ENCODE data around the gene ARHGEF10L. TPM values are rescaled to one million over a fixed set of nuclear protein-coding genes. Genes with fewer than 3 reads are reported as not detected.

ARHGEF10L gene
- total RNA-seq, 2 experiments from 2014 or later, result not detected

DNA sequence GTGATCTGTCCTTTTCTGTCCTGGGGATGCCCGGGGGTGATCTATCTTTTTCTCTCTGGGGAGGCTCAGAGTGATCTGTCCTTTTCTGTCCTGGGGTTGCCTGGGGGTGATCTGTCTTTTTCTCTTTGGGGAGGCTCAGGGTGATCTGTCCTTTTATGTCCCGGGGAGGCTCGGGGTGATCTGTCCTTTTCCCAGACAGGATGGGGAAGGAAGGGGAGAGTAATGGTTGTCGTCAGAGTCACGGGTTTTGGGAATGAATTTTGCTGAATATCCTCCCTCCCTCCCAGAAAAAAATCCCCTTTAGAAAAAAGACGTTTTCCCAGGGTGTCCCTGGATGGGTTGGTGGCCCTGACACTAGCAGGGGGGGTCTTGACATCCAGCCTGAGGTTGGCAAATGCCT lies 91.5 kb downstream of the ARHGEF10L start:
- Mint-ChIP-seq H3K4me1 (ENCODE audit: low read depth) (no peaks in the 10 kb centered on the region), H3K9me3 (ENCODE audit: insufficient read depth) (no peaks in the 10 kb centered on the region), H3K4me3 (no peak overlapping the region), H3K27ac (no peak overlapping the region), H3K36me3 (ENCODE audit: low read depth) (no peaks in the 10 kb centered on the region), H3K27me3 (ENCODE audit: low read depth) (no peaks in the 10 kb centered on the region)
- ChIA-PET POLR2A (no interaction called here), CTCF (no interaction called here)
- ATAC-seq (no peak), DNase-seq (no peak)

DNA sequence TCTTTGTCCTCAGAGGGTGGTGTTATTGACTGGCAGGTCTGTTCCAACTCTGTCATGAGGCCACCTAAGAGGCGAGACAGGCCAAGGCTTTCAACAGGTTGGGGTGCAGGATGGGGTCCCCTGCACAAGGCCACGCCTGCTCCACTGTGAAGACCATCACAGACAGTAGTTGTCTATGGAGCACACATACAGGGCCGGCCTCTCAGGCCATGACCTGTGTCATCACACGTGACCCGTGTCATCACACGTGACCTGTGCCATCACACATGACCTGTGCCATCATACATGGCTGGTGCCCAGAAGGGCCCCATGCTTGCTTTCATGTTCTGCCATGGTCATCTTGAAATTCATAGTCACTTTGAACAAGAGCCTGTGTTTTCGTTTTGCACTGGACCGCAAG lies 91.9 kb downstream of the ARHGEF10L start:
- H3K36me3 Mint-ChIP-seq (ENCODE audit: low read depth), result no peaks in the 10 kb centered on the region
- POLR2A ChIA-PET, result no interaction called here
- ATAC-seq (no peak), DNase-seq (no peak)
- no peak overlapping the region for H3K4me3 Mint-ChIP-seq
- H3K27me3 Mint-ChIP-seq (ENCODE audit: low read depth), result no peaks in the 10 kb centered on the region
- H3K4me1 Mint-ChIP-seq (ENCODE audit: low read depth), result no peaks in the 10 kb centered on the region
- CTCF ChIA-PET, result no interaction called here
- no peak overlapping the region for H3K27ac Mint-ChIP-seq
- no peaks in the 10 kb centered on the region for H3K9me3 Mint-ChIP-seq (ENCODE audit: insufficient read depth)

DNA sequence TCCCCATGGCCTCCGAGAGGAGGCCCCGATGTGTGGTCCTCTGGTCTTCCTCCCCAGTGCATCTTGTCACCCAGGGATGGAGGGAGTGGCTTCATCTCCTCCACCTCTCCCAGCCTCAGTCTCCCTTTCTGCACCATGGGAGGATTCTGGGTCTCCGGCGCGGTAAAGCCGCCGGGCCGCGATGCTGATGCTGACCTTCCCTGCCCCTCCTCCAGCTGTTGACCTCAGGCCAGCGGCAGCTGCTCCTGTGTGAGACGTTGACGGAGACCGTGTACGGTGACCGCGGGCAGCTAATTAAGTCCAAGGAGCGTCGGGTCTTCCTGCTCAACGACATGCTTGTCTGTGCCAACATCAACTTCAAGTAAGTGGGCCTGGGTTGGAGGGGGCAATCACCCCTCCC lies 92.6 kb downstream of the ARHGEF10L start:
- DNase-seq, result no peak
- Mint-ChIP-seq H3K9me3 (ENCODE audit: insufficient read depth) (no peaks in the 10 kb centered on the region), H3K36me3 (ENCODE audit: low read depth) (no peaks in the 10 kb centered on the region), H3K4me1 (ENCODE audit: low read depth) (no peaks in the 10 kb centered on the region), H3K4me3 (no peak overlapping the region), H3K27ac (no peak overlapping the region), H3K27me3 (ENCODE audit: low read depth) (no peaks in the 10 kb centered on the region)
- ATAC-seq, result no peak
- ChIA-PET POLR2A (no interaction called here), CTCF (no interaction called here)

DNA sequence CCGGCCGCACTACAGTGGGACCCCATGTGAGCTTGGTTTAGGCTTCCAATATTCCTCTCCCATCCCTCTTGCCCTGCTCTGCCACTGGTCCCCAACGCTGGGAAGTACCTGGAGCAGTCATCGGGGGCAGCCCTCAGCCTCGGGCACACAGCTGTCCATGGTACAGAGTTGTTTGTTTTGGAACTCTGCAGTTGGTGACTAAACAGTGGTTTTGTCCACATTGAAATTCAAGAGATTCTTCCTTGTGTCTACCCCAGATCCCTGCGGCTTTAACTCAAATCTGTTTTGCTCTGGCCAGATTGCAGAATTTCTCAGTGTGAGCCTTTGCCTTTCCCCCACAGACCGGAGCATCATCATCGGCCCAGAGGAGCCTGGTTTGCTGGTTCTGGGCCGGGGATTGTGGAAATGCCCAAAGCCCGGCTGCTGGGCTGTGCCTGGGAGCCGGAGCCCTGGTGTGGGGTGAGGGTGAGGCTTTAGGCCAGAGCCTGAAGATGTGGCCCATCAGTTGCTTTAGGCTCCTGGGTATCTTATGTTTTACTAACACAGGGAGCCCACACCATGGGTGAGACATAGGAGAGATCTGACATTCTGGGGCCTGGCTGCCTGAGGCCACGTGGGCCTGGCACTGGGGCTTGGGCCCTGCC lies 93.2 kb downstream of the ARHGEF10L start:
- no peak for DNase-seq
- Mint-ChIP-seq H3K4me3 (no peak overlapping the region), H3K27ac (no peak overlapping the region), H3K36me3 (ENCODE audit: low read depth) (no peaks in the 10 kb centered on the region), H3K4me1 (ENCODE audit: low read depth) (no peaks in the 10 kb centered on the region), H3K9me3 (ENCODE audit: insufficient read depth) (no peaks in the 10 kb centered on the region), H3K27me3 (ENCODE audit: low read depth) (no peaks in the 10 kb centered on the region)
- no peak for ATAC-seq
- ChIA-PET CTCF (no interaction called here), POLR2A (no interaction called here)

DNA sequence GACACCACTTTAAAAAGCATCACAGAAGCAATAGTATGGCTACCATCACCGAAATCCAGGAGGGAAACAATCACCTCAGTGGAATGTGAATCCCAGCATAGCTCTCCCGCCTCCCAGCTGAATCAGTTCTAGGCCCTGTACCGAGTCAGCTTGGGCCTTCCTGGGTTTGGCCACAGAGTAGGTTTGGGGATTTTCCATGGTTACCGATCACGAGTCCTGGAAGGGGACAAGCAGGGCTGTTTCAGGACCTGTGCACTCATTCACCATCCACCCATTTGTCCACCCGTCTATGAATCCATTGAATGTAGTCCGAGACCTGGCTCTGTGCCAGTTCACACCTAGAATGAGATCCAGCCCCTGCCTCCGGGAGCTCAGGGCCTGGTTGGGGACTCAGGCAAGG lies 94.2 kb downstream of the ARHGEF10L start:
- ATAC-seq, result no peak
- no peak for DNase-seq
- Mint-ChIP-seq H3K4me1 (ENCODE audit: low read depth) (no peaks in the 10 kb centered on the region), H3K9me3 (ENCODE audit: insufficient read depth) (no peaks in the 10 kb centered on the region), H3K27ac (no peak overlapping the region), H3K27me3 (ENCODE audit: low read depth) (no peaks in the 10 kb centered on the region), H3K4me3 (no peak overlapping the region), H3K36me3 (ENCODE audit: low read depth) (no peaks in the 10 kb centered on the region)
- ChIA-PET POLR2A (no interaction called here), CTCF (no interaction called here)

DNA sequence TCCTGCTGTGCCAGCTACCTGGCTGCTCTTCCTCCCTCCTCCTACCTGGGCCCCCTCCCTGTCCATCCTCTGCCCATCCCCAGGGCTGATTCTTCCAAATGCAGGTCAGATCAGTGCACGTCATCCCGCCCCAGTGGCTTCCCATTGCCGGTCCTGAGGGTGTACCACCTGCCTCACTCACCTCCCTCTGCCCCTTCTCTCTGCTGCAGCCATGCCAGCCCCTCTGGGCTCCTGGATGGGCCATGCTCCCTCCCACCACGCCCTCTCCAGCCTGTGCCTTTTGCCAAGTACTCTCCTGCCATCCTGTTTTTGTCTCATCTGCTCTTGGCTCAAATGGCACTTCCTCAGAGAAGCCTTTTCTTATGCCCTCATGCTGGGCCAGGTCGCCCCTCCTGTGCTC lies 95.8 kb downstream of the ARHGEF10L start:
- CTCF ChIA-PET, result no interaction called here
- Mint-ChIP-seq H3K36me3 (ENCODE audit: low read depth) (no peaks in the 10 kb centered on the region), H3K27me3 (ENCODE audit: low read depth) (no peaks in the 10 kb centered on the region), H3K4me3 (no peak overlapping the region), H3K4me1 (ENCODE audit: low read depth) (no peaks in the 10 kb centered on the region), H3K27ac (no peak overlapping the region), H3K9me3 (ENCODE audit: insufficient read depth) (no peaks in the 10 kb centered on the region)
- no peak for DNase-seq
- POLR2A ChIA-PET, result no interaction called here
- ATAC-seq, result no peak

DNA sequence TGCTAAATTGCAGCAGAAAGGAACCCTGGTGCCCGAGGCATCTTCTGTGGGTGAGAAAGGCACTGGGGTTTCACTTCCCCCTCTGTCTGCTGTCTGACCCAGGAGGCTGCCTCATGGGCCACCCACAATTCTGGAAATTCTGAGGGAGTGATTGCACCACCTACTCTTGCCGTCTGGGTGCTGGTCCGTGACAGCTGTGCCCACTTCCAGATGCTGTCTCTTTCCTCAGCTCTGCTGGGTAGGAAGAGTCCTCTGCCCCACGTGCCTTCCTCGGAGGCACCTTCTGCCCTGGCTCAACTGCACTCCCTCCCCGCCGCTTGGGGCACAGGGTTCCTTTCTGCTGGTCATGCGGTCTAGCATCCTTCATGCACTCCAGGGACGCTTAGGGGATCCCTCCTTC lies 96.3 kb downstream of the ARHGEF10L start:
- DNase-seq (no peak), ATAC-seq (no peak)
- H3K9me3 Mint-ChIP-seq (ENCODE audit: insufficient read depth), result no peaks in the 10 kb centered on the region
- H3K4me1 Mint-ChIP-seq (ENCODE audit: low read depth), result no peaks in the 10 kb centered on the region
- POLR2A ChIA-PET, result no interaction called here
- CTCF ChIA-PET, result no interaction called here
- no peaks in the 10 kb centered on the region for H3K27me3 Mint-ChIP-seq (ENCODE audit: low read depth)
- no peaks in the 10 kb centered on the region for H3K36me3 Mint-ChIP-seq (ENCODE audit: low read depth)
- H3K27ac Mint-ChIP-seq, result no peak overlapping the region
- H3K4me3 Mint-ChIP-seq, result no peak overlapping the region

DNA sequence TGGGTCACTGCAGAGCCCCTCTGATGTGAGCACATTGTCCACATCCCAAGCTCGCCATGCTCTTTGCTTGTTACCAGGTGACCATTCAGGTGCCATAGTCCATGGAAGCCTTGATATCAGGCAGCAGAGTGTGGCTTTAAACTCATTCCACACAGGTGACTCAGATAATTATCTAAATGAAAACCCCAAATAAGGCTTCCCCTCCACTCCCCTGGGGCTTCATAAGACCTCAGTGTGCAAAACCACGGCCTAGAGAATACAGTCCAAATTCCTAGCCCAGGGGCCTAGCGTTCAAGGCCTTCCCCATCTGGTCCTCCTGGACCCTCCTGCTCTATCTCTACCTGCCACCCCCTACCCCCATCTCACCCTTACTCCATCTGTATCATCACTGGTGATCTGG lies 97.1 kb downstream of the ARHGEF10L start:
- DNase-seq, result no peak
- H3K4me1 Mint-ChIP-seq (ENCODE audit: low read depth), result no peaks in the 10 kb centered on the region
- H3K27me3 Mint-ChIP-seq (ENCODE audit: low read depth), result no peaks in the 10 kb centered on the region
- H3K4me3 Mint-ChIP-seq, result no peak overlapping the region
- no peak overlapping the region for H3K27ac Mint-ChIP-seq
- POLR2A ChIA-PET, result no interaction called here
- CTCF ChIA-PET, result no interaction called here
- H3K36me3 Mint-ChIP-seq (ENCODE audit: low read depth), result no peaks in the 10 kb centered on the region
- no peak for ATAC-seq
- no peaks in the 10 kb centered on the region for H3K9me3 Mint-ChIP-seq (ENCODE audit: insufficient read depth)

DNA sequence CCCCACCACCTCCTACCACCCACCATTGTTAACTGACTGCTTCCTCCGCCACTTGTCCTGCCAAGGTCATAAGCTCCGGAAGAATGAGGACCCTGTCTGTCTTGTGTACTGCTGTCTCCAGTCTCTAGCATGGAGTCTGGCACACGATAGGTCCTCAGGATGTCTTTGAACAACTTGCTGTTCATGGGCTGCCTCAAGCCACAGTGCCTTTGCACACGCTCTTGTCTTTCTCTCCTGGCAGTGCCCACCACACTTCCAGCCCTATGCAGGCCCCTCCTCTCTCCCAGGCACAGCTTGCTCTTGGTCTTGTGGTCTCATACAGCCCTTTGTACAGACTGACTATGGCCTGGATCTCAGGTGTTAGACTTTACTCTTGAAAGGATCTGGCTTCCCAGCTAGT lies 97.6 kb downstream of the ARHGEF10L start:
- no peak for DNase-seq
- H3K4me1 Mint-ChIP-seq (ENCODE audit: low read depth), result no peaks in the 10 kb centered on the region
- ChIA-PET CTCF (no interaction called here), POLR2A (no interaction called here)
- no peak overlapping the region for H3K4me3 Mint-ChIP-seq
- no peaks in the 10 kb centered on the region for H3K27me3 Mint-ChIP-seq (ENCODE audit: low read depth)
- no peak for ATAC-seq
- H3K9me3 Mint-ChIP-seq (ENCODE audit: insufficient read depth), result no peaks in the 10 kb centered on the region
- H3K27ac Mint-ChIP-seq, result no peak overlapping the region
- H3K36me3 Mint-ChIP-seq (ENCODE audit: low read depth), result no peaks in the 10 kb centered on the region

DNA sequence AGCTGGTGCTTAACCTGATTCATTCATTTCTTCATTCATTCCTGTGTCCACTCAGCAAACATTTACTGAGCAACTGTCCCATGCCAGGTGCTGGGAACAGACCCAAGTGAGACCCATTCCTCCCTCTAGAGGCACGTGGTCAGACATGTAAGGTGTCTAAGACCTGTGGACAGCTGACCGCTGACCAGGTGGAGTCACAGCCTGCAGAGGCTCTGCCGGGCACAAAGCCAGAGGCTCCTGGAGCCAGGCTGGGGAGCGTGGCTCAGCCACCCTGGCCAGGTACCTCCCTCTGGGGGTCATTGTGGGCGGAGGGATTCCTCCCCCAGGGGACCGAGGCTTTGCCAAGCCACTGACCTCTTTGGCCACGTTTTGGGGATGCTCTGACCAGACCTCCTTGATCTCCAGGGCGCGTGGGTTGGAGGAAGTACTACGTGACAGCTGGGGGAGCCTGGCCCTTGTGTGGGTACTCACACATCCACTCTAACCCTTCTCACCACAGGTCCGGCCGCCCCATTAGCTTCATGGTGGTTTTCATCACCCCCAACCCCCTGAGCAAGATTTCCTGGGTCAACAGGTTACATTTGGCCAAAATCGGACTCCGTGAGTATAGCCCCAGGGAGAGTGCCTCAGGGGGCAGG lies 100.3 kb downstream of the ARHGEF10L start:
- ChIA-PET CTCF (no interaction called here), POLR2A (no interaction called here)
- no peak for DNase-seq
- Mint-ChIP-seq H3K9me3 (ENCODE audit: insufficient read depth) (no peaks in the 10 kb centered on the region), H3K4me1 (ENCODE audit: low read depth) (no peaks in the 10 kb centered on the region), H3K27ac (no peak overlapping the region), H3K27me3 (ENCODE audit: low read depth) (no peaks in the 10 kb centered on the region), H3K36me3 (ENCODE audit: low read depth) (no peaks in the 10 kb centered on the region), H3K4me3 (no peak overlapping the region)
- no peak for ATAC-seq

DNA sequence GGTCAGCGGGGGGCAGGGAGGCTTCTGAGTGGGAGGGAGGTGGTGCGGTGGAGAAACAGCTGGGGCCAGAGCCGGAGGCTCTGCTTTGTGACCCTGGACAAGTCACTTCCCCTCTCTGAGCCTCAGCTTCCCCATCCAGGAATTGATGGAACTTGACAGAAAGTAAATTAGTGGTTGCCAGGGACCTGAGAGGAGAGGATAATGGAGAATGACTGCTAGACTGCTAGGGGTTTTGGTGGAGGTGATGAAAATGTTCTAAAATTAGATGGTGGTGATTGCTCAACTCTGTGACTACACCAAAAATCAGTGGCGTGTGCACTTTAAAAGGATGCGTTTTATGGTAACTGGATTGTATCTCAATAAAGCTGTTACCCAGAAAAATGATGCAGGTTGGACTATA lies 100.9 kb downstream of the ARHGEF10L start:
- no peaks in the 10 kb centered on the region for H3K4me1 Mint-ChIP-seq (ENCODE audit: low read depth)
- ATAC-seq, result no peak
- DNase-seq, result no peak
- CTCF ChIA-PET, result no interaction called here
- H3K27ac Mint-ChIP-seq, result no peak overlapping the region
- H3K36me3 Mint-ChIP-seq (ENCODE audit: low read depth), result no peaks in the 10 kb centered on the region
- H3K27me3 Mint-ChIP-seq (ENCODE audit: low read depth), result no peaks in the 10 kb centered on the region
- no peak overlapping the region for H3K4me3 Mint-ChIP-seq
- no peaks in the 10 kb centered on the region for H3K9me3 Mint-ChIP-seq (ENCODE audit: insufficient read depth)
- POLR2A ChIA-PET, result no interaction called here

DNA sequence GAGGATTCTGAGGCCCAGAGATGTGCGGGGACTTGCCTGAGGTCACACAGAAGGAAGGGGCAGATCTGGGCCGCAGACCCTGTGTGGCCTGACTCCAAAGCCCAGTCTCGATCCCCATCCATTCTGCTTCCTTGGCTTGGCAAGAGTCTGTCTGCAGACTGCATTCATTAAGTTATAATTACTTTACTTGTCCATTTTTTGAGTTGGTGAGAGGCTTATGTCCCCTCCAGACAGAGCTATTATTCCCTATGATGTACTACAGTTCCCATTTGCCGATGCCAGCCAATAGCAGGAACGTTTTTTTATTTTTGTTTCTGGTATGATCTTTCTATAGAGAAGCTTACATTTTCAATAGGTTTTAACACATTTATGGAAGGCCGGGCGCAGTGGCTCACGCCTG lies 101.5 kb downstream of the ARHGEF10L start:
- H3K36me3 Mint-ChIP-seq (ENCODE audit: low read depth), result no peaks in the 10 kb centered on the region
- ChIA-PET POLR2A (no interaction called here), CTCF (no interaction called here)
- no peaks in the 10 kb centered on the region for H3K4me1 Mint-ChIP-seq (ENCODE audit: low read depth)
- H3K4me3 Mint-ChIP-seq, result no peak overlapping the region
- ATAC-seq, result no peak
- H3K9me3 Mint-ChIP-seq (ENCODE audit: insufficient read depth), result no peaks in the 10 kb centered on the region
- H3K27ac Mint-ChIP-seq, result no peak overlapping the region
- DNase-seq, result no peak
- H3K27me3 Mint-ChIP-seq (ENCODE audit: low read depth), result no peaks in the 10 kb centered on the region

DNA sequence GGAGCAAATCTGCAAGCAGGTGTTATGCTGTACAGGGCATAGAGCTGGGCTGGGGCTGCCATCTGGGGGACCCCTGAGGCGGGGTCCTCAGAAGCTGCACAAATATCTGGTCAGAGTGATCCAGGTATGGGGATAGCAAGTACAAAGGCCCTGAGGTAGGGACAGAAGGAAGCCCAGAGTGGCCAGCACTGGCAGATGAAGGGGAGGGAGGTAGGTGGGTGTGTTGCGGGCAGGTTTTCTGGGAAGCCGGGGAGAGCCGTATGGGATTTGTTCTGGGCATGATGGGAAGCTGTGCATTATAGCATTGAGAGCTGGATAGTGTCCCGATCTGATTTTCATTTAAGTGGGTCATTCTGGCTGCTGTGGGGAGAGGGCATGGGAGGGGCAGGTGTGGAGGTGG lies 102.7 kb downstream of the ARHGEF10L start:
- no peak for DNase-seq
- Mint-ChIP-seq H3K4me3 (no peak overlapping the region), H3K27me3 (ENCODE audit: low read depth) (no peaks in the 10 kb centered on the region), H3K4me1 (ENCODE audit: low read depth) (no peaks in the 10 kb centered on the region), H3K36me3 (ENCODE audit: low read depth) (no peaks in the 10 kb centered on the region), H3K27ac (no peak overlapping the region), H3K9me3 (ENCODE audit: insufficient read depth) (no peaks in the 10 kb centered on the region)
- ChIA-PET CTCF (no interaction called here), POLR2A (no interaction called here)
- no peak for ATAC-seq
